Gastroesophageal sphincter (tissue), 4 donors: Measurements from ENCODE around the gene ZP4. TPM values are rescaled to one million over a fixed set of nuclear protein-coding genes. Genes with fewer than 3 reads are reported as not detected.

Source experiments
- ATAC-seq: fragments of 150-250 bp; one replicate; pipeline ENCODE4 v1.9.1; 2016; ENCODE audit warnings: mild to moderate bottlenecking, moderate library complexity
- H3K27ac ChIP-seq, 4 donors: fragments of 200-600 bp; sonication (generic) in 3 of 4; 1 replicate in 3 of 4; 2 replicates in 1 of 4; pipeline ENCODE4 v1.5.1; 2016 to 2019
- H3K27me3 ChIP-seq: fragments of 200-600 bp; sonication (generic); one replicate; pipeline ENCODE4 v1.5.1; 2019
- H3K36me3 ChIP-seq, 2 donors: fragments of 200-600 bp; sonication (generic); one replicate each; pipeline ENCODE4 v1.5.1; 2019; ENCODE audit warnings: control low read depth in 1 of 2
- H3K4me1 ChIP-seq, 3 donors: fragments of 200-600 bp; sonication (generic); 1 replicate in 2 of 3; 2 replicates in 1 of 3; pipeline ENCODE4 v1.5.1; 2016 to 2019; ENCODE audit warnings: control low read depth in 2 of 3
- H3K4me3 ChIP-seq, 2 donors: fragments of 200-600 bp; sonication (generic); one replicate each; pipeline ENCODE4 v1.5.1; 2019; ENCODE audit warnings: mild to moderate bottlenecking in 1 of 2, moderate library complexity in 1 of 2
- H3K9me3 ChIP-seq, 3 donors: fragments of 200-600 bp; sonication (generic); one replicate each; pipeline ENCODE4 v1.5.1; 2017 to 2019; ENCODE audit warnings: control low read depth in 2 of 3
- CTCF ChIP-seq, 4 experiments: fragments of 200-600 bp in 2 of 4; fragments of 450-650 bp in 2 of 4; sonication (generic) in 1 of 4; IDR thresholded peaks; one replicate each; pipeline ENCODE4 v1.5.1; 2017 to 2019; ENCODE audit warnings: antibody characterized with exemption in 4 of 4, mild to moderate bottlenecking in 2 of 4, moderate library complexity in 2 of 4
- EP300 ChIP-seq: sonication (generic); formaldehyde crosslinking; IDR thresholded peaks from one replicate; pipeline ENCODE4 v1.6.1; 2017; ENCODE audit warnings: antibody characterized with exemption, mild to moderate bottlenecking
- POLR2A ChIP-seq, 2 donors: fragments of 450-650 bp; IDR thresholded peaks; one replicate each; pipeline ENCODE4 v1.6.1; 2017; ENCODE audit warnings: antibody characterized with exemption in 2 of 2, mild to moderate bottlenecking in 2 of 2, moderate library complexity in 1 of 2
- POLR2AphosphoS5 ChIP-seq: sonication (generic); formaldehyde crosslinking; IDR thresholded peaks from one replicate; pipeline ENCODE4 v1.6.1; 2017; ENCODE audit warnings: antibody characterized with exemption
- WGBS, 2 donors: methylation state at CpG; one replicate each; pipeline ENCODE4 v1.1.5; 2018; ENCODE audit warnings: low coverage in 1 of 2; 5-methylcytosine and 5-hydroxymethylcytosine counted together
- total RNA-seq, 4 donors: library from RNA; depleted of rRNA; stranded (reverse); fragments of >200 nt; gene quantifications; one replicate each; pipeline ENCODE4 v1.1.0, GENCODE V29; 2016

The ZP4 gene
- total RNA-seq, 4 donors from 2014 or later = not detected

GRCh38 chr1:237873487-237874211 lies 17.1 kb downstream of the ZP4 start:
- no peaks in the 10 kb centered on the region for H3K36me3 ChIP-seq
- TF ChIP-seq EP300 (no peak), CTCF (IDR thresholded peaks at IDR 0.05) (no peak), POLR2A (IDR thresholded peaks at IDR 0.05) (no peak), POLR2AphosphoS5 (no peak)
- ATAC-seq = no peak
- H3K27ac ChIP-seq = no peak overlapping the region
- WGBS, 2 donors = 66 to 73% methylated on average over 4 of the region's 4 CpGs
- H3K27me3 ChIP-seq = no peaks in the 10 kb centered on the region
- no peak overlapping the region for H3K4me3 ChIP-seq
- no peaks in the 10 kb centered on the region for H3K4me1 ChIP-seq
- no peaks in the 10 kb centered on the region for H3K9me3 ChIP-seq

- Histone ChIP-seq H3K9me3 (no peaks in the 10 kb centered on the region), H3K27ac (no peak overlapping the region), H3K27me3 (no peaks in the 10 kb centered on the region), H3K4me1 (peaks cover 0 to 8% (median 0%) of the 10 kb centered on the region in 3 donors), H3K36me3 (no peaks in the 10 kb centered on the region), H3K4me3 (no peak overlapping the region)
- no peak for ATAC-seq
- no peak for TF ChIP-seq POLR2AphosphoS5
- TF ChIP-seq EP300 = no peak
- TF ChIP-seq POLR2A (IDR thresholded peaks at IDR 0.05) = no peak
- TF ChIP-seq CTCF (IDR thresholded peaks at IDR 0.05) = no peak
- 82 to 86% methylated on average over 2 to 4 of the region's 4 CpGs for WGBS, 2 donors
Measured at GRCh38 chr1:237868817-237869600, 21.7 kb downstream of the ZP4 start.

- WGBS, 2 donors = 83 to 95% methylated on average over 1 of the region's 1 CpG
- TF ChIP-seq POLR2A (IDR thresholded peaks at IDR 0.05) = no peak
- TF ChIP-seq POLR2AphosphoS5 = no peak
- no peak for TF ChIP-seq EP300
- TF ChIP-seq CTCF (IDR thresholded peaks at IDR 0.05) = no peak
- Histone ChIP-seq H3K4me3 (no peak overlapping the region), H3K36me3 (no peaks in the 10 kb centered on the region), H3K27me3 (no peaks in the 10 kb centered on the region), H3K27ac (no peak overlapping the region), H3K9me3 (no peaks in the 10 kb centered on the region), H3K4me1 (peaks cover 0 to 9% (median 0%) of the 10 kb centered on the region in 3 donors)
- ATAC-seq = no peak
Measured at GRCh38 chr1:237867380-237867888, 23.3 kb downstream of the ZP4 start.

GRCh38 chr1:237864338-237865244 lies 26.1 kb downstream of the ZP4 start:
- Histone ChIP-seq H3K4me1 (peaks cover 0 to 9% (median 0%) of the 10 kb centered on the region in 3 donors), H3K36me3 (no peaks in the 10 kb centered on the region), H3K27ac (no peak overlapping the region), H3K4me3 (peak overlapping the region in 1 of 2 donors; percentile 26), H3K9me3 (no peaks in the 10 kb centered on the region), H3K27me3 (no peaks in the 10 kb centered on the region)
- peak; percentile 28 for TF ChIP-seq POLR2AphosphoS5
- no peak for TF ChIP-seq POLR2A (IDR thresholded peaks at IDR 0.05)
- peak; percentile 75 to 92 (median 82) for TF ChIP-seq CTCF (IDR thresholded peaks at IDR 0.05)
- peak; percentile 60 for ATAC-seq
- 22 to 36% methylated on average over 9 to 11 of the region's 25 CpGs for WGBS, 2 donors
